Activated gamma-delta T cell (primary cell): ENCODE results near the gene EVI5.

ENCODE experiments used
- DNase-seq: peaks from one replicate; lab custom pipeline; 2025; lab: John Stamatoyannopoulos, UW

Gene EVI5

GRCh38 chr1:92515796-92516201 is 269.1 kb downstream of the EVI5 start:
- DNase-seq = no peak

DNA sequence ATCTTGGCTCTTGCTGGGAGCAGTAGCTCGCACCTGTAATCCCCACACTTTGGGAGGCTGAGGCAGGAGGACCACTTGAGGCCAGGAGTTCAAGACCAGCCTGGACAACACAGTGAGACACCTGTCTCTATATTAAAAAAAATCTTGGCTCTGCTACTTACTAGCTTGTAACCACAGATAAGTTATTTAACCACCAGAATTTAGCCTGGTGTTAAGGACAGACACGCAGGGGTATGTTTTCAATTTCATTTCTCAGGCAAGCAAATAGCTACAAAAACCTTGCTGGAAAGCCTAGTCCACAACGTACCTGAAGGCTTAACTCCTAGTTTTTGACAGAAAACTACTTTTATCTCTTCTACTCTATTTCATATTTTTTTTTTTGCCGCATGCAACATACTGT is 273.4 kb downstream of the EVI5 start:
- DNase-seq = no peak

- no peak for DNase-seq
Observed at GRCh38 chr1:92509619-92510018, 275.3 kb downstream of the EVI5 start.

DNA sequence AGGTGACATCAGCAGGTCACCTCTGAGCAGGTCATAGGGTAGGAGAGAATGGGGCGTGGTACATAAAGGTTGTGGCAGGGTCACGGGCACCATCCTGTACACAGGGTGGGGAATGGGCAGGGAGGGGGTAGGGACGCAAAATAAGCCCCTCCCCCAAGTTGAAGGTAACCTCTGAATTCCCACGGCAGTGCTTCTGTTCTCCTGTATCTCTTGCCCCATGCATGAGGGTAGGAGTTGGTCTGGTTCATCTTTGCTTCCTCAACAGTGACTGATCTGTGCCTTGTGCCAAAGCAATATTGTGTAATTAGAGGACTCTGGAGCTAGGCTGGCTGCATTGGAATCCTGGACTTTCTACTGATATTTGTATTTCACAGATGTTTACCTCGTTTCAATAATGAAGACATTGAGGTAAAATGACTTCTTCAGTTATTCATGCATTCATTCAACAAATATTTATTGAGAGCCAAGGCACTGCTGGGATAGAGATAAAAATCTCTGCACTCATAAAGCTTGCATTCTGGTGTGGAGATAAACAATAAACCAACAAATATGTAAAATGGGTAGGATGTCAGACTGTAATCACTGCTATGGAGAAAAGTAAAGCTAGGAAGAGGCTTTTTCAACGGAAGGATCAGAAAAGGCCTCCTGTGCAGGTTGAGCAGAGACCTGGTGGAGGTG is 279.8 kb downstream of the EVI5 start:
- DNase-seq = no peak

- DNase-seq = no peak
Observed at GRCh38 chr1:92504291-92505014, 280.5 kb downstream of the EVI5 start.

- no peak for DNase-seq
Observed at GRCh38 chr1:92503926-92504285, 281.0 kb downstream of the EVI5 start.

GRCh38 chr1:92503043-92503925 is 281.6 kb downstream of the EVI5 start:
- DNase-seq = no peak

DNA sequence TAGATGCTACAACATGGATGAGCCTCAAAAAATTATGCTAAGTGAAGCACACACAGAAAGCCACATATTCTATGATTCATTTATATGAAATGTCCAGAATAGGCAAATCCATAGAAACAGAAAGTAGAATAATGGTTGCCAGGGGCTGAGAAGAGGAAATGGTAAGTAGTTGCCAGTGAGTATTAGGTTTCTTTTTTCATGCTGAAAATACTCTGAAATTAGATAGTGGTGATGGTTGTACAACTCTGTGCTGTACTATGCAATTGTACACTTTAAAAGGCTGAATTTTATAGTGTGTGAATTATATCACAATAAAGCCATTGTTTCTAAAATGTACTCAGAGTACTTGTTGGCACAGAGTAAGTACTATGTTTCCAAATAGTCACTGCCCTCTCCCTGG is 282.7 kb downstream of the EVI5 start:
- DNase-seq = no peak

- DNase-seq = no peak
Observed at GRCh38 chr1:92500552-92500951, 284.4 kb downstream of the EVI5 start.

- DNase-seq = no peak
Observed at GRCh38 chr1:92495392-92496063, 289.4 kb downstream of the EVI5 start.

DNA sequence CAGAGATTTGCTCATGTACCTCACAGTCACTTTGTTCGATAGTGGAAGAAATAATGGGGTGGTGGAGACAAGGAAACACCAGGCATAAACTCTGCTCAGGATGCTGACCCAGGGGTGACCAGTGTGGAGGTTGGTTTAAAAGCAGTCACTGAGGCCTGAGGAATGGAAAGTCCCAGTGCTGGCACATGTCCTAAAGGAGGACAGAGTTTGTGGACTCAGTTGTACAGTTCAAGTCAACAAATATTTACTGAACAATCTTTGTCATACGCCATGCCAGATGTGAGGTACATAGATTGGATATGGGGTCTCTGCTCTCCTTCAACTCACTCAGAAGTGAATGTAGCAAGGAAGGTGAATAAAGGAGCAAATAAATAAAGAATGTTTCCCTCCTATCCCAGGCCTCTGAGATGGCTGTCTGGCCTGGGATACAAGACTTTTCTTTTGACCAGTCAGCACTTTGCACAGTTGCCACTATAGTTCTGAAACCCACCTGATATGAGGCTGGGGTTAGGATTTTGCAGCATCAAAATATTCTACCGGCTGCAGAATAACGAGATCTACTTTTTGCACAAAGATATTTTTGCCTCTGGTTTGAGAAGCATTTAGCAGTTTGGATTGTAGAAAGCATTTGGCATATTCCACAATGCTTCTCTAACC is 290.3 kb downstream of the EVI5 start:
- no peak for DNase-seq

DNA sequence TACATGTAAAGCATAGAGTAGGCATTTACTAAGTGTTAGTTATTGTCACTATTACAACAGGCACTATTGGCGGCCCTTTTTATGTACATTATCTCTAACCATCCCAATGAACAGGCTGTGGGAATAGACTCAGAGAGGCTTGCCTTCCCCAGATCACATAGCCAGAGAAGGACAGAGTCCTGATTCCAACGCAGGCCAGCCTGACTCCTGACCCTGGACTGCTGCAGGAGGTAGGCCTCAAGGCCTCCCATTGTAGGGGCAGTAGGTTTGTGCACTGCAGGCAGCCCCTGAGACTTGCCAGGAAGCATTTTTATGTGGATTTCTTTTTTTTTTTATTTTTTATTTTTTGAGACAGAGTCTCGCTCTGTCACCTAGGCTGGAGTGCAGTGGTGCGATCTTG is 291.8 kb downstream of the EVI5 start:
- DNase-seq = no peak

DNA sequence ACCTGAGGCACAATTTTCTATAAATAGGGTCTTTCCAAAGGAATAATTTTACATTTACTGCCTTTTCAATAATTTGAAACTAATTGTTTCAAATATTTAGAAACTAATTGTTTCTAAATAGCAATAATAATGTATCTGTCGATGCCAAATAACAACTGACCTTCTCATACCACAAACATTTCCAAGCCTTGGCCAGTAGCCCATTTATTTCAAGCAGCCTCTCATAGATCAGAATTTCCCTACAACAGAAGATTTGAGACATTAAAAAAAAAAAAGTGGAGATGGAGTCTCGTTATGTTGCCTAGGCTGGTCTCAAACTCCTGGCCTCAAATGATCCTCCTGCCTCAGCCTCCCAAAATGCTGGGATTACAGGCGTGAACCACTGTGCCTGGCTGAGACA is 296.1 kb downstream of the EVI5 start:
- DNase-seq = no peak

GRCh38 chr1:92488416-92488815 is 296.5 kb downstream of the EVI5 start:
- no peak for DNase-seq

DNA sequence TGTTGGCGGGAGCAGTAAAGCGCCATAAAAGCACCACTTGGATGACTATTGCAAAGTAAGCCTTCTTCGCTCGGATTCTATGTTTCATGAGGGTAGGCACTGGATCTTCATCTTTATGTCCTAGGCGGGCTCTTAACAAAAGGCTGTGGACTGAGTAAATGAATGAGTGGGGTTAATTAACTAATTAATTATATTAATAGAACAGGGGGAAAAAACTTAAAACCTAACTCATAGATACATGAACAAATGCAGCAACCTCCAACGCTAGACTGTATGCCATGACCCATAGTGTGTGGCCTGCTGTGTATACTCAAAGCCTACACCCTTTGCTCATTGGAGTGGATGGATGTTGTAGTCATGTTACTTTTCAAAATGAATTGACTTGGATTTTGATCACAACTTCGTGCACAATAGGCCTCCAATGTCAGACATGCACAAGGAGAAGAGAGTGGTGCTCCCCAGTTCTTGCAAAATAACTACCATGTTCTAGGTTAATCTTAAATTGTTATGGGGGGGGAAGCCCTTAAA is 297.8 kb downstream of the EVI5 start:
- DNase-seq = no peak

GRCh38 chr1:92486251-92487077 is 298.4 kb downstream of the EVI5 start, which contains the start of gene GFI1:
GFI1 (minus strand) TSS chr1:92486925; CDS start chr1:92483487, 3,438 bp downstream.
- DNase-seq = peak; percentile 53

GRCh38 chr1:92485381-92486250 is 299.3 kb downstream of the EVI5 start:
- peak; percentile 64 for DNase-seq

DNA sequence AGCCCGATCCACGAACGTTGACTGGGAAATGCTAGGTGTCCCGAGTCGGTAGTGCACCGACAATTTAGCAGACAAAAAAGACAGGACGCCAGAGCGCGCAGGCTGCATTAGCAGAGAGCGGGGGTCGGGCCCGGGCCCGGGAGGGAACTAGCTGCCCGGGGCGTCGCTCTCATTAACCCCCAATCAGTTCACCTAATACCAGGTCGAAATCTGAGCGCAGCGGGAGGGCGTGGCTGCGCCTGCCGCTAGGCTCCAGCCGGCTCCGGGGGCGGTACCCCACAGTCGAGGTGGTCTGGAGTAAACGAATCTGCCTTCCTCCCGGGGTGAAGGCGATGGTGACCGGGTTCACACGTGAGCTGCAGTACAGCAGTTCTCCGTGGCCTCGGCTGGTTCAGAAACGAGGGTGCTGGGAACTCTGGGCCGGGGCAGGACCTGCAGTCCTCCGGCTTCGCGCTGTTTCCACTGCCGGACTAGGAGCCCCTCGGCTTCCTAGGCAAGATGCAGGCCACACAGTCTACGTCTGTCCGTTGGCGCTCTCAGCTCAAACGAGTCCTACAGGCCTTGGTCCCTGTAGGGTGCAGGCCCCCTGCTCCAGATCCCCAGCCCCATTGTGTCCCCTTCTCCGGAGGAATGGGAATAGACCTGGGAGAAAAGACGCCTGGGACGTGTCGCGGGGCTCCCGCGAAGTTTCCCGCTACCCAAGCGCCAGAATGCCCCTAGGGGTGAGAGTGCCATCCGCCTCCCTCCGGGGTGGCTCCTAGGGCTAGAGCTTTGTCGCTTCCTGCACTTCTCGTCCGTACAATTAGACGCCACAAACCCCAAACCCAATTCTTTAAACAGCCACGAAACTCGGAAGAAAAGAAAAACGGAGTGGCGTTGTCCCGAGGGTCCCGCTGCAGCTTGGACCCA is 300.2 kb downstream of the EVI5 start:
- peak; percentile 41 for DNase-seq
